K562 (cell line): Measurements from ENCODE around the gene AIFM3. TPM values are rescaled to one million over a fixed set of nuclear protein-coding genes. Genes with fewer than 3 reads are reported as not detected.

ENCODE experiments used
- ATF1 ChIP-seq, 2 experiments: fragments of 450-650 bp in 1 of 2; IDR thresholded peaks; 2 replicates each; pipeline ENCODE4 v1.6.1; 2016; ENCODE audit warnings: missing compliant biosample characterization in 1 of 2, missing genetic modification characterization in 1 of 2
- CHD4 ChIP-seq: fragments of 200-600 bp; sonication (generic); IDR thresholded peaks from 3 replicates; pipeline ENCODE4 v1.6.1; 2012; ENCODE audit warnings: low read depth, mild to moderate bottlenecking, mixed read lengths, low read length, inconsistent platforms; ENCODE audit not compliant: insufficient read depth, insufficient replicate concordance, poor library complexity, severe bottlenecking
- MAFF ChIP-seq: IDR thresholded peaks from 2 replicates; pipeline ENCODE4 v1.6.1; 2012; ENCODE audit warnings: low read length, improper control_type of control experiment
- POLR2AphosphoS5 ChIP-seq: IDR thresholded peaks from 2 replicates; pipeline ENCODE4 v1.6.1; 2011; ENCODE audit warnings: mild to moderate bottlenecking, low read depth, low read length, moderate library complexity; ENCODE audit not compliant: control insufficient read depth, insufficient read depth
- THAP12 ChIP-seq: fragments of 250-450 bp; sonication (Bioruptor Pico); IDR thresholded peaks from 2 replicates; pipeline ENCODE4 v1.9.0; 2021; ENCODE audit warnings: mild to moderate bottlenecking, inconsistent platforms
- TOE1 ChIP-seq, 2 experiments: fragments of 450-650 bp in 1 of 2; sonication (generic) in 1 of 2; formaldehyde crosslinking in 1 of 2; IDR thresholded peaks; 2 replicates each; pipeline versions ENCODE4 v1.7.1 to v1.8.0; 2016 to 2022; ENCODE audit warnings: borderline replicate concordance in 2 of 2, mild to moderate bottlenecking in 2 of 2, antibody characterized with exemption in 1 of 2, inconsistent platforms in 1 of 2, low read depth in 1 of 2, missing genetic modification reagents in 1 of 2, moderate library complexity in 1 of 2
- TSHZ1 ChIP-seq: fragments of 250-450 bp; sonication (Bioruptor Pico); IDR thresholded peaks from 2 replicates; pipeline ENCODE4 v1.4.0; 2020; ENCODE audit warnings: mild to moderate bottlenecking, moderate library complexity
- ZKSCAN8 ChIP-seq: fragments of 200-800 bp; sonication (Bioruptor generic); IDR thresholded peaks from 2 replicates; pipeline ENCODE4 v1.6.1; 2016; ENCODE audit warnings: missing genetic modification characterization, missing compliant biosample characterization
- ZNF239 ChIP-seq: fragments of 250-450 bp; sonication (Bioruptor Pico); IDR thresholded peaks from 2 replicates; pipeline ENCODE4 v1.4.0; 2020; ENCODE audit warnings: mild to moderate bottlenecking
- ZNF551 ChIP-seq: fragments of 250-450 bp; sonication (Bioruptor Pico); IDR thresholded peaks from 2 replicates; pipeline ENCODE4 v1.5.0; 2021; ENCODE audit warnings: mild to moderate bottlenecking, moderate library complexity
- polyA plus RNA-seq, 8 experiments: library from polyadenylated mRNA; depleted of rRNA in 4 of 8; stranded (reverse) in 5 of 8; unstranded in 3 of 8; fragments of >200 nt; fragmentation: Nextera tagmentation in 2 of 8; fragmentation: Illumina TruSeq in 1 of 8; extraction: Ambion mirVana in 2 of 8; extraction: Trizol in 1 of 8; gene quantifications; 2 replicates each; pipeline versions ENCODE4 v1.2.1 to v1.2.3, GENCODE V29; 2011 to 2014; ENCODE audit warnings: inconsistent platforms in 1 of 8, missing spikeins in 1 of 8
- total RNA-seq, 7 experiments: library from RNA; depleted of rRNA in 6 of 7; stranded (reverse); fragments of >200 nt in 6 of 7; fragmentation: Illumina TruSeq in 2 of 7; extraction: Trizol in 2 of 7; gene quantifications; 2 replicates each; pipeline versions ENCODE4 v1.2.1 to v1.2.3, GENCODE V29; 2011 to 2021; ENCODE audit warnings: low replicate concordance in 1 of 7

AIFM3 gene
- total and polyA plus RNA-seq, 9 of the 15 experiments (the other 6 are each of a cell fraction or from before 2014, with no cell fraction given) = 0.03 to 0.20 (median 0.07) TPM; not detected in 1

GRCh38 chr22:21014726-21015465 lies 47.8 kb downstream of the AIFM3 start, which contains the start of gene P2RX6 (continued):
- TF ChIP-seq TSHZ1 (CRISPR knock-in tag) (0 out of 2 replicates have a peak, but pooled peaks have one; percentile 7), TOE1 (IDR thresholded peaks at IDR 0.05; ENCODE audit: borderline replicate concordance) (no peak), TOE1 (CRISPR knock-in tag; IDR thresholded peaks at IDR 0.05; ENCODE audit: borderline replicate concordance, low read depth) (no peak), MAFF (peak; percentile 31), THAP12 (CRISPR knock-in tag) (0 out of 2 replicates have a peak, but pooled peaks have one; percentile 41), ZNF239 (CRISPR knock-in tag) (peak; percentile 76), ZNF551 (no peak), POLR2AphosphoS5 (no peak), ATF1 (CRISPR knock-in tag; IDR thresholded peaks at IDR 0.05) (no peak), ATF1 (tag; IDR thresholded peaks at IDR 0.05) (0 out of 2 replicates have a peak, but pooled peaks have one; percentile 4), ZKSCAN8 (CRISPR knock-in tag) (no peak), CHD4 (peak; percentile 91)
